GM21717 (cell line): Measurements from ENCODE around the gene SMIM35.
A peak's percentile ranks its signal among the peaks of the same experiment; 100 is the strongest.

Source experiments
- ATAC-seq: cut with Tn5 transposase; IDR thresholded peaks from one replicate; pipeline ENCODE4 v1.9.1; 2021; ENCODE audit warnings: mild to moderate bottlenecking, moderate library complexity; ENCODE audit not compliant: unreplicated experiment

Gene SMIM35

GRCh38 chr11:118060081-118060661, 26.6 kb downstream of the SMIM35 start:
- ATAC-seq = no peak

- ATAC-seq = no peak
These were observed 27.4 kb downstream of the SMIM35 start for GRCh38 chr11:118059246-118059940.

- ATAC-seq = no peak
These were observed 28.2 kb downstream of the SMIM35 start for GRCh38 chr11:118058311-118059245.

- no peak for ATAC-seq
These were observed 29.3 kb downstream of the SMIM35 start for GRCh38 chr11:118057251-118058145.

GRCh38 chr11:118056806-118057205, 30.0 kb downstream of the SMIM35 start:
- no peak for ATAC-seq

- no peak for ATAC-seq
These were observed 30.8 kb downstream of the SMIM35 start for GRCh38 chr11:118055966-118056365.

- ATAC-seq = no peak
These were observed 31.8 kb downstream of the SMIM35 start for GRCh38 chr11:118054712-118055640.

- ATAC-seq = no peak
These were observed 34.1 kb downstream of the SMIM35 start for GRCh38 chr11:118052581-118053206.

GRCh38 chr11:118051611-118052461, 34.9 kb downstream of the SMIM35 start:
- peak; percentile 43 for ATAC-seq

GRCh38 chr11:118051136-118051610, 35.6 kb downstream of the SMIM35 start:
- no peak for ATAC-seq

GRCh38 chr11:118050208-118050891, 36.4 kb downstream of the SMIM35 start:
- no peak for ATAC-seq

GRCh38 chr11:118049771-118050170, 37.0 kb downstream of the SMIM35 start:
- no peak for ATAC-seq

GRCh38 chr11:118048472-118049370, 38.0 kb downstream of the SMIM35 start:
- no peak for ATAC-seq

- no peak for ATAC-seq
These were observed 39.0 kb downstream of the SMIM35 start for GRCh38 chr11:118047749-118048148.

GRCh38 chr11:118046964-118047700, 39.6 kb downstream of the SMIM35 start:
- ATAC-seq = no peak
